Neural cell (in vitro differentiated cells): ENCODE data around the gene EPOP. TPM values are rescaled to one million over a fixed set of nuclear protein-coding genes. Genes with fewer than 3 reads are reported as not detected.

Experiments
- H2AFZ ChIP-seq: fragments of 200-600, 300-800 bp; sonication (generic), shearing (Covaris generic); 2 replicates; pipeline ENCODE4 v1.6.0; 2014; ENCODE audit warnings: low read depth, mild to moderate bottlenecking, antibody characterized with exemption, low read length, moderate library complexity
- H3F3A ChIP-seq: fragments of 200-600 bp; shearing (Covaris generic); 2 replicates; pipeline ENCODE4 v1.6.1; 2016; ENCODE audit warnings: mild to moderate bottlenecking, moderate library complexity, mixed read lengths, antibody characterized with exemption, low read length; ENCODE audit not compliant: insufficient read depth, poor library complexity, severe bottlenecking
- H3K27ac ChIP-seq: fragments of 200-600, 300-800 bp; sonication (generic), shearing (Covaris generic); 2 replicates; pipeline ENCODE4 v1.5.1; 2014; ENCODE audit warnings: mild to moderate bottlenecking, low read length, moderate library complexity
- H3K27me3 ChIP-seq: fragments of 300-800, 200-600 bp; sonication (generic), shearing (Covaris generic); 2 replicates; pipeline ENCODE4 v1.6.0; 2014; ENCODE audit warnings: mild to moderate bottlenecking, low read depth, low read length, moderate library complexity; ENCODE audit not compliant: insufficient read depth
- H3K36me3 ChIP-seq: fragments of 300-800, 200-600 bp; sonication (generic), shearing (Covaris generic); 2 replicates; pipeline ENCODE4 v1.5.1; 2014; ENCODE audit warnings: mild to moderate bottlenecking, antibody characterized with exemption, low read length, moderate library complexity; ENCODE audit not compliant: insufficient read depth
- H3K4me2 ChIP-seq: fragments of 300-800, 200-600 bp; sonication (generic), shearing (Covaris generic); 2 replicates; pipeline ENCODE4 v1.6.0; 2014; ENCODE audit warnings: mild to moderate bottlenecking, low read length
- H3K4me3 ChIP-seq: fragments of 300-800, 200-600 bp; sonication (generic), shearing (Covaris generic); 2 replicates; pipeline ENCODE4 v1.5.1; 2014; ENCODE audit warnings: mild to moderate bottlenecking, low read length, moderate library complexity
- H3K79me2 ChIP-seq: fragments of 200-600 bp; shearing (Covaris generic); replicated peaks from 2 replicates; pipeline ENCODE4 v1.6.0; 2014; ENCODE audit warnings: mild to moderate bottlenecking, low read length, moderate library complexity; ENCODE audit not compliant: insufficient read depth
- H3K9ac ChIP-seq: fragments of 300-800, 200-600 bp; sonication (generic), shearing (Covaris generic); 2 replicates; pipeline ENCODE4 v1.6.1; 2016; ENCODE audit warnings: mild to moderate bottlenecking, low read length, mixed read lengths
- H3K9me2 ChIP-seq: fragments of 200-600 bp; shearing (Covaris generic); 2 replicates; pipeline ENCODE4 v1.6.1; 2016; ENCODE audit warnings: mild to moderate bottlenecking, low read length, mixed read lengths; ENCODE audit not compliant: insufficient read depth
- H3K9me3 ChIP-seq: fragments of 200-600, 300-800 bp; sonication (generic), shearing (Covaris generic); 2 replicates; pipeline ENCODE4 v1.6.1; 2016; ENCODE audit warnings: mild to moderate bottlenecking, mixed run types, low read length, moderate library complexity, mixed read lengths
- H4K20me1 ChIP-seq: fragments of 200-600 bp; shearing (Covaris generic); 2 replicates; pipeline ENCODE4 v1.6.1; 2016; ENCODE audit warnings: mild to moderate bottlenecking, mixed run types; ENCODE audit not compliant: insufficient read depth
- CTCF ChIP-seq: fragments of 450-650 bp; IDR thresholded peaks from 2 replicates; pipeline ENCODE4 v1.5.1; 2014; ENCODE audit warnings: antibody characterized with exemption, mild to moderate bottlenecking, moderate library complexity; ENCODE audit not compliant: poor library complexity, severe bottlenecking
- EP300 ChIP-seq: fragments of 450-650 bp; conservative IDR thresholded peaks from 2 replicates; pipeline ENCODE4 v1.6.1; 2014; ENCODE audit warnings: antibody characterized with exemption, mild to moderate bottlenecking, moderate library complexity; ENCODE audit not compliant: poor library complexity, severe bottlenecking
- EZH2 ChIP-seq: fragments of 200-600, 300-800 bp; shearing (Covaris generic), sonication (generic); IDR thresholded peaks from 2 replicates; pipeline ENCODE4 v1.6.1; 2014; ENCODE audit warnings: antibody characterized with exemption, low read length, borderline replicate concordance, mild to moderate bottlenecking; ENCODE audit not compliant: insufficient read depth, poor library complexity, severe bottlenecking
- MXI1 ChIP-seq: fragments of 450-650 bp; conservative IDR thresholded peaks from 2 replicates; pipeline ENCODE4 v1.6.1; 2014; ENCODE audit warnings: antibody characterized with exemption, mild to moderate bottlenecking; ENCODE audit not compliant: poor library complexity, severe bottlenecking
- POLR2AphosphoS5 ChIP-seq: IDR thresholded peaks from 2 replicates; pipeline ENCODE4 v1.6.1; 2012
- RAD21 ChIP-seq: fragments of 450-650 bp; conservative IDR thresholded peaks from 2 replicates; pipeline ENCODE4 v1.6.1; 2014; ENCODE audit warnings: antibody characterized with exemption, mild to moderate bottlenecking, moderate library complexity
- SMC3 ChIP-seq: fragments of 450-650 bp; conservative IDR thresholded peaks from 2 replicates; pipeline ENCODE4 v1.6.1; 2014; ENCODE audit warnings: antibody characterized with exemption, mild to moderate bottlenecking, moderate library complexity; ENCODE audit not compliant: poor library complexity
- TAF1 ChIP-seq: IDR thresholded peaks from 2 replicates; pipeline ENCODE4 v1.6.1; 2012; ENCODE audit warnings: low read depth
- polyA plus RNA-seq: library from polyadenylated mRNA; depleted of rRNA; stranded (reverse); fragments of >200 nt; gene quantifications from 2 replicates; pipeline ENCODE4 v1.2.3, GENCODE V29; 2014
- TF ChIP-seq, protein P1 (sequence below): IDR thresholded peaks from 2 replicates; pipeline ENCODE4 v1.6.1; 2012; ENCODE audit warnings: borderline replicate concordance

EPOP gene
- polyA plus RNA-seq, 1 donor from 2014 or later = 1.1 TPM

- Histone ChIP-seq H3K4me2 (no peak overlapping the region), H2AFZ (no peak overlapping the region), H4K20me1 (no peaks in the 10 kb centered on the region), H3F3A (no peaks in the 10 kb centered on the region), H3K9ac (no peak overlapping the region), H3K27ac (no peak overlapping the region), H3K9me2 (no peaks in the 10 kb centered on the region), H3K36me3 (no peaks in the 10 kb centered on the region), H3K4me3 (no peak overlapping the region), H3K27me3 (no peaks in the 10 kb centered on the region), H3K9me3 (no peaks in the 10 kb centered on the region), H3K79me2 (no peaks in the 10 kb centered on the region)
- TF ChIP-seq TAF1 (no peak), EP300 (no peak), SMC3 (no peak), POLR2AphosphoS5 (no peak), EZH2 (no peak), MXI1 (no peak), CTCF (no peak), RAD21 (no peak)
- TF ChIP-seq, protein P1, sequence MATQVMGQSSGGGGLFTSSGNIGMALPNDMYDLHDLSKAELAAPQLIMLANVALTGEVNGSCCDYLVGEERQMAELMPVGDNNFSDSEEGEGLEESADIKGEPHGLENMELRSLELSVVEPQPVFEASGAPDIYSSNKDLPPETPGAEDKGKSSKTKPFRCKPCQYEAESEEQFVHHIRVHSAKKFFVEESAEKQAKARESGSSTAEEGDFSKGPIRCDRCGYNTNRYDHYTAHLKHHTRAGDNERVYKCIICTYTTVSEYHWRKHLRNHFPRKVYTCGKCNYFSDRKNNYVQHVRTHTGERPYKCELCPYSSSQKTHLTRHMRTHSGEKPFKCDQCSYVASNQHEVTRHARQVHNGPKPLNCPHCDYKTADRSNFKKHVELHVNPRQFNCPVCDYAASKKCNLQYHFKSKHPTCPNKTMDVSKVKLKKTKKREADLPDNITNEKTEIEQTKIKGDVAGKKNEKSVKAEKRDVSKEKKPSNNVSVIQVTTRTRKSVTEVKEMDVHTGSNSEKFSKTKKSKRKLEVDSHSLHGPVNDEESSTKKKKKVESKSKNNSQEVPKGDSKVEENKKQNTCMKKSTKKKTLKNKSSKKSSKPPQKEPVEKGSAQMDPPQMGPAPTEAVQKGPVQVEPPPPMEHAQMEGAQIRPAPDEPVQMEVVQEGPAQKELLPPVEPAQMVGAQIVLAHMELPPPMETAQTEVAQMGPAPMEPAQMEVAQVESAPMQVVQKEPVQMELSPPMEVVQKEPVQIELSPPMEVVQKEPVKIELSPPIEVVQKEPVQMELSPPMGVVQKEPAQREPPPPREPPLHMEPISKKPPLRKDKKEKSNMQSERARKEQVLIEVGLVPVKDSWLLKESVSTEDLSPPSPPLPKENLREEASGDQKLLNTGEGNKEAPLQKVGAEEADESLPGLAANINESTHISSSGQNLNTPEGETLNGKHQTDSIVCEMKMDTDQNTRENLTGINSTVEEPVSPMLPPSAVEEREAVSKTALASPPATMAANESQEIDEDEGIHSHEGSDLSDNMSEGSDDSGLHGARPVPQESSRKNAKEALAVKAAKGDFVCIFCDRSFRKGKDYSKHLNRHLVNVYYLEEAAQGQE = no peak
Measured at GRCh38 chr17:38691154-38691553, 16.4 kb upstream of the EPOP start.

GRCh38 chr17:38690386-38690785 lies 15.6 kb upstream of the EPOP start:
- Histone ChIP-seq H3K79me2 (no peaks in the 10 kb centered on the region), H3K4me2 (no peak overlapping the region), H3K27ac (no peak overlapping the region), H3K9me2 (no peaks in the 10 kb centered on the region), H3K9me3 (no peaks in the 10 kb centered on the region), H3F3A (no peaks in the 10 kb centered on the region), H2AFZ (no peak overlapping the region), H3K27me3 (no peaks in the 10 kb centered on the region), H3K9ac (no peak overlapping the region), H3K36me3 (no peaks in the 10 kb centered on the region), H4K20me1 (no peaks in the 10 kb centered on the region), H3K4me3 (no peak overlapping the region)
- no peak for TF ChIP-seq TAF1
- no peak for TF ChIP-seq EP300
- TF ChIP-seq CTCF = no peak
- no peak for TF ChIP-seq MXI1
- TF ChIP-seq RAD21 = no peak
